HuH-7 (cell line): ENCODE measurements around the gene TMEM121.
"Not testable (repeated sequence)": the region's sequence is repeated elsewhere in the genome, so short reads cannot be mapped to it uniquely, and the experiment has no call there.

Experiments used
- DNase-seq: peaks from one replicate; pipeline ENCODE4 v3.0.0; 2011; ENCODE audit warnings: low spot score

TMEM121 gene

DNA sequence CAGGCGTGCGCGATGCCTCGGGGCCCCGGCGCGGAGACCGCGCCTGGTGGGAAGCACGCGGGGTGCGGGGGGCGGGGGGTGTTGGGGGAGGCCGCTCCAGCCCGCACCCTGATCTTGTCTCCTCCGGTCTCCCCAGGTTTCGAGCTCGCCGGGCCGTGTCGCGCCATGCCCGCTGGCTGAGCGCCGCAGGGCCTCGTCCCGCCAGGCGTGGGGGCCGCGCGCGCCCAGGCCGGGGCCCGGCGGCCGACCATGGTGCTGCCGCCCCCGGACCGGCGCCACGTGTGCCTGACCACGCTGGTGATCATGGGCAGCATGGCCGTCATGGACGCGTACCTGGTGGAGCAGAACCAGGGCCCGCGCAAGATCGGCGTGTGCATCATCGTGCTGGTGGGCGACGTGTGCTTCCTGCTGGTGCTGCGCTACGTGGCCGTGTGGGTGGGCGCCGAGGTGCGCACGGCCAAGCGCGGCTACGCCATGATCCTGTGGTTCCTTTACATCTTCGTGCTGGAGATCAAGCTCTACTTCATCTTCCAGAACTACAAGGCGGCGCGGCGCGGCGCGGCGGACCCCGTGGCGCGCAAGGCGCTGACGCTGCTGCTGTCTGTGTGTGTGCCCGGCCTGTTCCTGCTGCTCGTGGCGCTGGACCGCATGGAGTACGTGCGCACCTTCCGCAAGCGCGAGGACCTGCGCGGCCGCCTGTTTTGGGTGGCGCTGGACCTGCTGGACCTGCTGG lies 2.4 kb downstream of the TMEM121 start:
- DNase-seq = no peak

DNA sequence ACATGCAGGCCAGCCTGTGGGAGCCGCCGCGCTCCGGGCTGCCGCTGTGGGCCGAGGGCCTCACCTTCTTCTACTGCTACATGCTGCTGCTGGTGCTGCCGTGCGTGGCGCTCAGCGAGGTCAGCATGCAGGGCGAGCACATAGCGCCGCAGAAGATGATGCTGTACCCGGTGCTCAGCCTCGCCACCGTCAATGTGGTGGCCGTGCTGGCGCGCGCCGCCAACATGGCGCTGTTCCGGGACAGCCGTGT lies 2.9 kb downstream of the TMEM121 start:
- no peak for DNase-seq

- no peak for DNase-seq
Measured at GRCh38 chr14:105529569-105530284, 3.3 kb downstream of the TMEM121 start.

DNA sequence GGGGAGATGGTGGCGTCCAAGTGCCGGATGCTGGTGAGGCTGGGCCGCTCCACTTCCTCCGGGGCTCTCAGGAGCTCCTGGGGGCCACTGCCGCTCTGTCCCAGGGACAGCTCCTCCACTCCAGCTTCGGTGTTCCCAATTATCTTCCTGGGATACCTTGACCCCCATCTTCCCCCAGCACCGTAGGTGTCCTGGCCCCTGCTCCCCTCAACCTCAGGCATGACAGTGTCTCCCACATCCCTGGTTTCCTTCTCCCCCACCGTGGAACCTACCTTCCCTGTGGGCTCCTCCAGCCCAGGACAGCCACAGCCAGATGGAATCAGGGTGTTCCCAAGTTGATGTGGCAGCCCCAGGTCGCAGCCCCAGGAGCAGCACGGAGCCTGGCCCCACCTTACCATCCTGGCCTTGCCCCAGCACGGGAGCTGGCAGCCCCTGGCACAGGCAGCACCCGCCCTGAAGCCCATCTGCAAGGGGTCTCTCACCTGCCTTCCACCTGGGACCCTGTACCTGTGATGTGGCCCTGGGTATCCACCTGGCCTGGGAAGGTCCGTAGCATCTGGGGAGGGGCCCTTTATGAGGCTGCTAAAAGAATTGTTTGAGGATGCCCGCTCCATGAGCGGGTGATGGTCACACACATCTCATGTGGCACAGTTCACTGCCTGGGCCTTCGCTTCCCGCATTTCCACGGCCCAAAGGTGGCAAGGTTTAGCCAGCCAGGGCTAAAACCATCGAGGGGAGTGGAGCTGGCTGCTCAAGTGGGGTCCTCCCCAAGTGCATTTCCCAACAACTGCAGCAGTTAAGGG lies 4.1 kb downstream of the TMEM121 start:
- DNase-seq = no peak

GRCh38 chr14:105531088-105531893 lies 4.9 kb downstream of the TMEM121 start:
- DNase-seq = no peak

GRCh38 chr14:105531894-105532623 lies 5.7 kb downstream of the TMEM121 start:
- no peak for DNase-seq

DNA sequence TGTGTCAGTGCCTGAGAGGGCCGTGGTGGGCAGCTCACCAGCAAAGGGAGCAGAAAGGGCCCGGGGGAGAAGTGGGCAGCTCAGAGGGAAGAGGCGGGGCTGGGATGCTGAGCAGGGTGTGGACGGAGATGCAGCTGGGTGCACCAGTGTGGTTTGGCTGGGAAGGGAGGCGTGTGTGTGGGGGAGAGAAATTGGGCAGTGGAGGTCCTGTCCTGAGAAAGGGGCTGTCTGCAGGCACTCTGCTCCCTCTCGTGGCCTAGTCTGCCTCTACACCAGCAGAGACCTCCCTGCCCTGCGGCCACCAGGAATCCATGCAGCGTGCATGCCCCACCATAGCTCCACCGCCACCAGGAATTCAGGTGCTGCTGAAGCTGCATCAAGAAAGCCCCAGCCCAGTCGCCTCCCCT lies 6.4 kb downstream of the TMEM121 start:
- peak; percentile 86 for DNase-seq

DNA sequence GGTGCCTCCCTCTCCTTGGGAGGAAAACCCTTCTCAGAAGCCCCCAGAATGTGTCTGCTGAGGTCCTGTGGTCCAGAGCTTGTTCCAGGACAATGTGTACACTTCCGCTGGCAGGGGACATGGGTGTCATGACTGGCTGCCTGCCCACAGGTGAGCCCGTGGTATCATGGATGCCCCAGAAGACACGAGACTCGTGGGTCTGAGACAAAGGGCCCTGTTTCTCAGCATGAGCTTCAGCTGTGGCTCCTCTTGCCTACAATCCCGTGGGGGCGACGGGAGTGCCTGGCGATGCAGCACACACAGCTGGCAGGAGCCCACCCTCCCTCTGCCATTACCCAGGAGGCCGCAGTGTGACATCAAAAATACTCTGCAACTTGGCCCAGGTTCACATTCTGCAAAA lies 7.0 kb downstream of the TMEM121 start:
- DNase-seq = no peak

DNA sequence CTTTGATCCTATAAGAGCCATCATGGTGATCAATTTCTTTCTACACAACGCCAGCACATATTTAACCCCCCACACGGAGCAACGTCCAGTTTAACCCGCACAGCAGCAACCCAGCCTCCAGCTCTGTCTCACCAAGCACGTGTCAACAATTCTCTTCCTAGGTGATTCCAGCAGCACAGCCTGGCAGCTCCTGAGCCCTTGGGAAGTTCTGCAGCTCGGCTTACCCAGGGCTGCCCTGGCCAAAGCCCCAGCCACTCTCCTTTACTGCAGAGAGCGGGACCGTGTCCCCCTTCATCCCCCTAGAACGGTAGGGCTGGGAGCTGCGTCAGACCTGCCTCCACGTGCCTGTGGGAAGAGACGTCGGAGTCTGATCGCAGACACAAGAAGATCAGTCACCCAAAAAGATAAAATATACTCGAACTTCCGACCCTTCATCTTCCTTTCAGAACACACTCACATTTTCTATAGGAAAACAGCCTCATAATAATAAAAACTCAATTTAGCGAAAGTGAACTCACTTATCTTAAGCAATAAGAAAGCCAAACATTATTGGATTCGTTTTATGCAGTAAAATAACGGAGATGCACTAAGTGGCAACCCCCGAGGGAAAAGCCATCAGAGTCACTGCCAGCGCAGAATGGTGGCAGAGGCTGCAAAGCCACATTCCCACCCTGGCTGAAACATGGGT lies 7.6 kb downstream of the TMEM121 start:
- DNase-seq = no peak

GRCh38 chr14:105534586-105534985 lies 8.2 kb downstream of the TMEM121 start:
- no peak for DNase-seq

- no peak for DNase-seq
Measured at GRCh38 chr14:105536051-105536450, 9.7 kb downstream of the TMEM121 start.

- DNase-seq = no peak
Measured at GRCh38 chr14:105536691-105537579, 10.6 kb downstream of the TMEM121 start.

GRCh38 chr14:105537580-105538474 lies 11.4 kb downstream of the TMEM121 start:
- DNase-seq = peak; percentile 79

DNA sequence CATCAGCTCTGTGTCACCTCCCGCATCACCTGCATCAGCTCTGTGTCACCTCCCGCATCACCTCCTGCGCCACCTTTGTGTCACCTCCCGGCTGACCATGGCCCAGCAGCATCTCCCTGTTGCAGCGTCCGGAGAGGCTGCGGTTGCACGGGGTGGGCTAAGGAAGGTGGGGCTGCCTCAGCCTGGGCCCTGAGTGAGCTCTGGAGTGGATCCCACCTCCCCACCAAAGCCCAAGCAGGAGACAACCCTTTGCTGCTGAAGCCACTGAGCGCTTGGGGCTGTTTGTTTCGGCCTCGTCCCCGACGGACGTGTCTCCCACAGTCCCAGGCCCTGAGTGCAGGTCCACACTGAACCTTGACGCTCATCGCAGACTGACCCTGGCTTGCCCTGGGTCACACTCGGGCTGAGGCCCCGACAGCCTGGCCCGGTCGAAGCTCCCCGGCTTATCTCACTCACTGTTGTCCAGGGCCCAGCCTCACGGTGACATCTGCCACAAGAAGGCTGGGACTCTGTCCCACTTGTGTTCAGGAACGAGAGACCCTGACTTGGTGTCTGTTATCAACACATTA lies 12.2 kb downstream of the TMEM121 start:
- DNase-seq = no peak

DNA sequence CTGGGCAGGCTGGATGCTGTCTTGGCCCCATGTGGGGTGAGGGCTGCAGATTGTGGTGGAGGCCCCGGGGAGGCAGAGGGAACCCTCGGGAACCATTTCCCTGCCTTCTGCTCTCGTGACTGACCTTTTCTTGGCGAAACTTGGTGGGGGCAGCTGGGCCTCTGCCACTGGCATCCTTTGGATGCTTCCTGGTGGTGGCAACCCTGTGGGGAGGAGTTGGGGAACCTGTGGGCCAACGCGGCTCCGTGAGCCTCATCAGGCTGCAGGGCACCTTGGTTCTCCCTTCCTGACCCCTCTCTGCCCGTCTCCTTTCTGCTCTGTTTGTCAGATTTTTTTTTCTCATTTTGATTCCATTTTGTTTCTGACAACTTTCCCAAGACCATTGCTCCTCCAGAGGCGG lies 14.4 kb downstream of the TMEM121 start:
- no peak for DNase-seq

DNA sequence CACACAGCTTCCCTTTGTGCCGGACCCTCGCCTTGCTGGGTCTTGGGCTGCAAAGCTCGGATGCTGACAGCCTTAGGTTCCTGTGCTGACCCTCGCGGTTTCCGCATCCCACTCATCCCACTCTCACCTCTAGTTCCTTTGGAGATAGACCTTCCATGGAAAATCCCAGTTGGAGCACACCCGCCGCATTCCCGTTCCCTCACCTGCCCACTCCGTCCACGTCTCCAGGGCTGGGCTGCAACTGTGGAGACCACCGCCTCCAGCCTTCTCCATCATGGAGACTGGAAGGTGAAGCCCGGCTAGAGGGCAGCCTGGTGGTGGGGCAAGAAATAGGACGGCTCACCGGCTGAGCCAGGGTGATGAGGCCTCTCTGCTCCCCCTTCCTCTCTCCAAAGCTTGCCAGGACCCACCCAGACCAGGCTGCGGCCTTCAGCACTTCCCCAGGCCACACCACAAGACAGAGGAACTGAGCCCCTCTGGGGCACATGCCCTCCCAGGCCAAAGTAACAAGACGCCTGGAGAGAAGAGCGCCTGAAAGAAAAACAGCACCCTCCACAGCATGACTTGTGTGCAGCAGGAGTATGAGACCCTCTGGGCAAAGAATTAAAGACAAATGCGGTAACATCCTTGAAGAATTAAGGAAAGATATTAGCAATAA lies 15.0 kb downstream of the TMEM121 start:
- no peak for DNase-seq

GRCh38 chr14:105545676-105546075 lies 19.3 kb downstream of the TMEM121 start:
- DNase-seq = not testable (repeated sequence)

- DNase-seq = not testable (repeated sequence)
Measured at GRCh38 chr14:105546410-105546809, 20.0 kb downstream of the TMEM121 start.
